ENCODE measurements around the gene SBF2. TPM values are rescaled to one million over a fixed set of nuclear protein-coding genes. Genes with fewer than 3 reads are reported as not detected.
"Not testable (repeated sequence)": the region's sequence is repeated elsewhere in the genome, so short reads cannot be mapped to it uniquely, and the experiment has no call there.

Gene SBF2
- total and polyA plus RNA-seq, 7 experiments from 2014 or later, result 4.2 to 35.2 (median 13.3) TPM

DNA sequence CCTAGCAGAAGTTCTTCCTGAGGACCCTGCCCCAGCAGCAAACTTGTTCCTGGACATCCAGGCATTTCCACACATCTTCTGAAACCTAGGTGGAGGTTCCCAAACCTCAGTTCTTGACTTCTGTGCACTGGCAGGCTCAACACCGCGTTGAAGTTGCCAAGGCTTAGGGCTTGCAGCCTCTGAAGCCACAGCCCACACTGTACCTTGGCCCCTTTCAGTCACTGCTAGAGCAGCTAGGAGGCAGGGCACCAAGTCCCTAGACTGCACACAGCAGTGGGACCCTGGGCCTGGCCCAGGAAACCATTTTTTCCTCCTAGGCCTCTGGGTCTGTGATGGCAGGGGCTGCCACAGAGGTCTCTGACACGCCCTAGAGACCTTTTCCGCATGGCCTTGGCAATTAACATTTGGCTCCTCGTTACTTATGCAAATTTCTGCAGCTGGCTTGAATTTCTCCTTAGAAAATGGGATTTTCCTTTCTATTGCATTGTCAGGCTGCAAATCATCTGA, 159.0 kb downstream of the SBF2 start:
- no peak overlapping the region for H3K4me3 ChIP-seq (ENCODE audit: low read length)
- H3K4me1 Mint-ChIP-seq, result no peaks in the 10 kb centered on the region
- ATAC-seq, result no peak
- H3K9me3 ChIP-seq (ENCODE audit: control insufficient read depth in 2 of 3, low read length in 3 of 3), result no peaks in the 10 kb centered on the region
- peaks cover 0 to 51% (median 31%) of the 10 kb centered on the region in 5 donors for H3K36me3 Mint-ChIP-seq
- no peaks in the 10 kb centered on the region for H3K36me3 ChIP-seq (ENCODE audit: control insufficient read depth in 2 of 3, insufficient read depth in 3 of 3, low read length in 3 of 3)
- peaks cover 0 to 19% (median 8%) of the 10 kb centered on the region in 11 donors for H3K9me3 Mint-ChIP-seq
- H3K4me3 Mint-ChIP-seq, result no peak overlapping the region
- POLR2A ChIA-PET, result no interaction called here
- DNase-seq, result no peak
- no peaks in the 10 kb centered on the region for H3K4me1 ChIP-seq (ENCODE audit: control insufficient read depth in 2 of 2, insufficient read depth in 2 of 2, low read length in 2 of 2)
- CTCF ChIA-PET, result no interaction called here
- no peaks in the 10 kb centered on the region for H3K27me3 ChIP-seq (ENCODE audit: control insufficient read depth in 2 of 2, insufficient read depth in 2 of 2, low read length in 2 of 2)
- no peaks in the 10 kb centered on the region for H3K27me3 Mint-ChIP-seq
- intact Hi-C loops (cut with micrococcal nuclease), result no loop called here
- H3K27ac Mint-ChIP-seq, result no peak overlapping the region
- no peak overlapping the region for H3K27ac ChIP-seq (ENCODE audit: low read depth, low read length)

DNA sequence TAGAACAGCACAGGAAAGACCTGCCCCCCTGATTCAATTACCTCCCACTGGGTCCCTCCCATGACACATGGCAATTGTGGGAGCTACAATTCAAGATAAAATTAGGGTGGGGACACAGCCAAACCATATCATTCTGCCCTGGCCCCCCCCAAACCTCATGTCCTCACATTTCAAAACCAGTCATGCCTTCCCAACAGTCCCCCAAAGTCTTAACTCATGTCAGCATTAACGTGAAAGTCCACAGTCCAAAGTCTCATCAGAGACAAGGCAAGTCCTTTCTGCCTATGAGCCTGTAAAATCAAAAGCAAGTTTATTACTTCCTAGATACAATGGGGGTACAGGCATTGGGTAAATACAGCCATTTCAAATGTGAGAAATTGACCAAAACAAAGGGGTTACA, 159.8 kb downstream of the SBF2 start:
- H3K27ac ChIP-seq (ENCODE audit: low read depth, low read length); H3K9me3 ChIP-seq (ENCODE audit: control insufficient read depth in 2 of 3, low read length in 3 of 3); POLR2A ChIA-PET; intact Hi-C loops (cut with micrococcal nuclease); DNase-seq; ATAC-seq; H3K4me3 Mint-ChIP-seq; CTCF ChIA-PET; H3K27me3 ChIP-seq (ENCODE audit: control insufficient read depth in 2 of 2, insufficient read depth in 2 of 2, low read length in 2 of 2); H3K4me3 ChIP-seq (ENCODE audit: low read length); H3K4me1 Mint-ChIP-seq; H3K36me3 ChIP-seq (ENCODE audit: control insufficient read depth in 2 of 3, insufficient read depth in 3 of 3, low read length in 3 of 3); H3K4me1 ChIP-seq (ENCODE audit: control insufficient read depth in 2 of 2, insufficient read depth in 2 of 2, low read length in 2 of 2); H3K27me3 Mint-ChIP-seq: not testable (repeated sequence)
- Mint-ChIP-seq H3K27ac (peak overlapping the region in 1 of 9 donors; percentile 23), H3K36me3 (peaks cover 0 to 45% (median 26%) of the 10 kb centered on the region in 5 donors), H3K9me3 (peaks cover 0 to 19% (median 8%) of the 10 kb centered on the region in 11 donors)

DNA sequence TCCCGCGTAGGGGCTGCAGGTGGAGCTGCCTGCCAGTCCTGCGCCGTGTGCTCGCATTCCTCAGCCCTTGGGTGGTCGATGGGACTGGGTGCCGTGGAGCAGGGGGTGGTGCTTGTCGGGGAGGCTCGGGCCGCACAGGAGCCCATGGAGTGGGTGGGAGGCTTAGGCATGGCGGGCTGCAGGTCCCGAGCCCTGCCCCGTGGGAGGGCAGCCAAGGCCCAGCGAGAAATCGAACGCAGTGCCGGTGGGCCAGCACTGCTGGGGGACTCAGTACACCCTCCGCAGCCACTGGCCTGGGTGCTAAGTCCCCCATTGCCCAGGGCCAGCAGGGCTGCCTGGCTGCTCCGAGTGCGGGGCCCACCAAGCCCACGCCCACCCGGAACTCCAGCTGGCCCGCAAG, 160.8 kb downstream of the SBF2 start:
- H3K36me3 ChIP-seq (ENCODE audit: control insufficient read depth in 2 of 3, insufficient read depth in 3 of 3, low read length in 3 of 3); ATAC-seq; H3K9me3 ChIP-seq (ENCODE audit: control insufficient read depth in 2 of 3, low read length in 3 of 3); H3K4me1 ChIP-seq (ENCODE audit: control insufficient read depth in 2 of 2, insufficient read depth in 2 of 2, low read length in 2 of 2); intact Hi-C loops (cut with micrococcal nuclease); H3K4me3 ChIP-seq (ENCODE audit: low read length); CTCF ChIA-PET; H3K27me3 Mint-ChIP-seq; H3K4me1 Mint-ChIP-seq; H3K27me3 ChIP-seq (ENCODE audit: control insufficient read depth in 2 of 2, insufficient read depth in 2 of 2, low read length in 2 of 2); H3K27ac ChIP-seq (ENCODE audit: low read depth, low read length); POLR2A ChIA-PET; DNase-seq; H3K4me3 Mint-ChIP-seq; H3K27ac Mint-ChIP-seq: not testable (repeated sequence)
- Mint-ChIP-seq H3K9me3 (peaks cover 0 to 17% (median 6%) of the 10 kb centered on the region in 11 donors), H3K36me3 (peaks cover 0 to 40% (median 22%) of the 10 kb centered on the region in 5 donors)

DNA sequence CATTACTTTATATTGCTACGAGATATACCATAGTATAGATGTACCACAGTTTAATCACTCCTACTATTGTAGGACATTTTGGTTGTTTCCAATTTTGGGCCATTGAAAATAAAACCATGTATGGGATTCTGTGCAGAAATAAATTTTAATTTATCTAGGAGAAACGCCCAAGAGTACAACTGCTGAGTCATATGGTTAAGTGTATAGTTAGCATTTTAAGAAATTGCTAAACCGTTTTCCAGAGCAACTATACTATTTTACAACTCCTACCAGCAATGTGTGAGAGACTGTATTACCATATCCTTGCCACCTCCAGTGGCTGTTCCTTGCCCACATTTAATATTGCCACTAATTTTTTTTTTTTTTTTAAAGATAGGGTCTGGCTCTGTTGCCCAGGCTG, 163.1 kb downstream of the SBF2 start:
- DNase-seq (no peak), ATAC-seq (no peak)
- H3K27ac ChIP-seq (ENCODE audit: low read depth, low read length), result no peak overlapping the region
- CTCF ChIA-PET, result no interaction called here
- intact Hi-C loops (cut with micrococcal nuclease), result no loop called here
- no peak overlapping the region for H3K4me3 ChIP-seq (ENCODE audit: low read length)
- no peak overlapping the region for H3K4me3 Mint-ChIP-seq
- no peaks in the 10 kb centered on the region for H3K36me3 ChIP-seq (ENCODE audit: control insufficient read depth in 2 of 3, insufficient read depth in 3 of 3, low read length in 3 of 3)
- H3K9me3 Mint-ChIP-seq, result peaks cover 0 to 7% (median 6%) of the 10 kb centered on the region in 11 donors
- peaks cover 0 to 27% (median 15%) of the 10 kb centered on the region in 5 donors for H3K36me3 Mint-ChIP-seq
- no peaks in the 10 kb centered on the region for H3K27me3 ChIP-seq (ENCODE audit: control insufficient read depth in 2 of 2, insufficient read depth in 2 of 2, low read length in 2 of 2)
- no peaks in the 10 kb centered on the region for H3K9me3 ChIP-seq (ENCODE audit: control insufficient read depth in 2 of 3, low read length in 3 of 3)
- POLR2A ChIA-PET, result no interaction called here
- peaks cover 0 to 5% (median 0%) of the 10 kb centered on the region in 7 donors for H3K4me1 Mint-ChIP-seq
- H3K27ac Mint-ChIP-seq, result no peak overlapping the region
- H3K27me3 Mint-ChIP-seq, result no peaks in the 10 kb centered on the region
- no peaks in the 10 kb centered on the region for H3K4me1 ChIP-seq (ENCODE audit: control insufficient read depth in 2 of 2, insufficient read depth in 2 of 2, low read length in 2 of 2)

DNA sequence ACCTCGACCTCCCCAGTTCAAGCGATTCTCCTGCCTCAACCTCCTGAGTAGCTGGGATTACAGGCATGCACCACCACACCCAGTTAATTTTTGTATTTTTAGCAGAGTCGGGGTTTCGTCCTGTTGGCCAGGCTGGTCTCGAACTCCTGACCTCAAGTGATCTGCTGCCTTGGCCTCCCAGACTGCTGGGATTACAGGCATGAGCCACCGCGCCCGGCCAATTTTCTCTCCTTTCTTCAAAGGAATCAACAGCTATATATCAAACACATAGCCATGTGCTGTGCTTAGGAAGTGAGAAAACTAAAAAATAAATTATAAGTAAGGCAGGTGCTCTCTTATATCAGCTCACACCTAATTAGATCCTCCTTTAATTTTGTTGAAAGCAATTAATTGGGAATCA, 164.8 kb downstream of the SBF2 start:
- H3K9me3 ChIP-seq (ENCODE audit: control insufficient read depth in 2 of 3, low read length in 3 of 3); H3K36me3 ChIP-seq (ENCODE audit: control insufficient read depth in 2 of 3, insufficient read depth in 3 of 3, low read length in 3 of 3); H3K27ac Mint-ChIP-seq; H3K9me3 Mint-ChIP-seq; POLR2A ChIA-PET; intact Hi-C loops (cut with micrococcal nuclease); DNase-seq; H3K4me3 ChIP-seq (ENCODE audit: low read length); H3K4me1 ChIP-seq (ENCODE audit: control insufficient read depth in 2 of 2, insufficient read depth in 2 of 2, low read length in 2 of 2); H3K27ac ChIP-seq (ENCODE audit: low read depth, low read length); ATAC-seq; H3K4me1 Mint-ChIP-seq; H3K27me3 Mint-ChIP-seq; CTCF ChIA-PET; H3K27me3 ChIP-seq (ENCODE audit: control insufficient read depth in 2 of 2, insufficient read depth in 2 of 2, low read length in 2 of 2); H3K4me3 Mint-ChIP-seq: not testable (repeated sequence)
- H3K36me3 Mint-ChIP-seq, result peaks cover 0 to 13% (median 5%) of the 10 kb centered on the region in 5 donors

DNA sequence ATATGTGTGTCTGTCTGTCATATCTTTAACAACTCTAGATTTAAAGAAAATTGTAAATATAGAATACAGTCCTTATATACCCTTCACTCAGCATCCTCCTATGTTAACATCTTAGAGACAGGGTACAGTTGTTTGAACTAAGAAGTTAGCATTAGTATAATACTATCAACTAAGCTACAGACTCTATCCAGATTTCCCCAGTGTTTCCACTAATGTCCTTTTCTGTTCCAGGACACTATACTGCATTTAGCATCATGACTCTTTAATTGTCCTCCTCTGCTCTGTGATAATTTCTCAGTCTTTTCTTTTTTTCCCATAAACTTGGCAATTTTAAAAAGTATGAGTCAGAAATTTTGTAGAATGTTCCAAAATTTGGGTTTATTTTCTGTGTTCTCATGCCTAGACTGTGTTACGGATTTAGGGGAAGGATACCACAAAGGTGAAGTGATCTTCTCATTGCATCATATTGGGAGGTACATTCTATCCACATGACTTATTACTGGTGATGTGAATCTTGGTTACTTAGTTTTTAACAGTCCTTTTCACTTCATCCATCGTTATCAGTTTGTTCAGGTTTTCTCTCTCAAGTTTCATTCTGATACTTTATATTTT, 168.4 kb downstream of the SBF2 start:
- no peak for DNase-seq
- Histone ChIP-seq H3K36me3 (ENCODE audit: control insufficient read depth in 2 of 3, insufficient read depth in 3 of 3, low read length in 3 of 3) (no peaks in the 10 kb centered on the region), H3K27ac (ENCODE audit: low read depth, low read length) (no peak overlapping the region), H3K4me1 (ENCODE audit: control insufficient read depth in 2 of 2, insufficient read depth in 2 of 2, low read length in 2 of 2) (no peaks in the 10 kb centered on the region), H3K4me3 (ENCODE audit: low read length) (no peak overlapping the region), H3K9me3 (ENCODE audit: control insufficient read depth in 2 of 3, low read length in 3 of 3) (no peaks in the 10 kb centered on the region), H3K27me3 (ENCODE audit: control insufficient read depth in 2 of 2, insufficient read depth in 2 of 2, low read length in 2 of 2) (no peaks in the 10 kb centered on the region)
- intact Hi-C loops (cut with micrococcal nuclease), result no loop called here
- no peak overlapping the region for H3K27ac Mint-ChIP-seq
- no peaks in the 10 kb centered on the region for H3K27me3 Mint-ChIP-seq
- H3K36me3 Mint-ChIP-seq, result peaks cover 0 to 5% (median 0%) of the 10 kb centered on the region in 5 donors
- ATAC-seq, result no peak
- H3K4me3 Mint-ChIP-seq, result no peak overlapping the region
- H3K4me1 Mint-ChIP-seq, result peaks cover 0 to 7% (median 0%) of the 10 kb centered on the region in 7 donors
- H3K9me3 Mint-ChIP-seq, result peaks cover 0 to 3% (median 0%) of the 10 kb centered on the region in 11 donors
- ChIA-PET POLR2A (no interaction called here), CTCF (no interaction called here)

Measured in naive thymus-derived CD4-positive, alpha-beta T cell (primary cell).